NCI-H345 (cell line): ENCODE data around the gene UNC5CL.

Source experiments
- DNase-seq: peaks from one replicate; lab custom pipeline; 2025; lab: John Stamatoyannopoulos, UW

UNC5CL gene, protein sequence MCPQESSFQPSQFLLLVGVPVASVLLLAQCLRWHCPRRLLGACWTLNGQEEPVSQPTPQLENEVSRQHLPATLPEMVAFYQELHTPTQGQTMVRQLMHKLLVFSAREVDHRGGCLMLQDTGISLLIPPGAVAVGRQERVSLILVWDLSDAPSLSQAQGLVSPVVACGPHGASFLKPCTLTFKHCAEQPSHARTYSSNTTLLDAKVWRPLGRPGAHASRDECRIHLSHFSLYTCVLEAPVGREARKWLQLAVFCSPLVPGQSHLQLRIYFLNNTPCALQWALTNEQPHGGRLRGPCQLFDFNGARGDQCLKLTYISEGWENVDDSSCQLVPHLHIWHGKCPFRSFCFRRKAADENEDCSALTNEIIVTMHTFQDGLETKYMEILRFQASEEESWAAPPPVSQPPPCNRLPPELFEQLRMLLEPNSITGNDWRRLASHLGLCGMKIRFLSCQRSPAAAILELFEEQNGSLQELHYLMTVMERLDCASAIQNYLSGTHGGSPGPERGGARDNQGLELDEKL

DNA sequence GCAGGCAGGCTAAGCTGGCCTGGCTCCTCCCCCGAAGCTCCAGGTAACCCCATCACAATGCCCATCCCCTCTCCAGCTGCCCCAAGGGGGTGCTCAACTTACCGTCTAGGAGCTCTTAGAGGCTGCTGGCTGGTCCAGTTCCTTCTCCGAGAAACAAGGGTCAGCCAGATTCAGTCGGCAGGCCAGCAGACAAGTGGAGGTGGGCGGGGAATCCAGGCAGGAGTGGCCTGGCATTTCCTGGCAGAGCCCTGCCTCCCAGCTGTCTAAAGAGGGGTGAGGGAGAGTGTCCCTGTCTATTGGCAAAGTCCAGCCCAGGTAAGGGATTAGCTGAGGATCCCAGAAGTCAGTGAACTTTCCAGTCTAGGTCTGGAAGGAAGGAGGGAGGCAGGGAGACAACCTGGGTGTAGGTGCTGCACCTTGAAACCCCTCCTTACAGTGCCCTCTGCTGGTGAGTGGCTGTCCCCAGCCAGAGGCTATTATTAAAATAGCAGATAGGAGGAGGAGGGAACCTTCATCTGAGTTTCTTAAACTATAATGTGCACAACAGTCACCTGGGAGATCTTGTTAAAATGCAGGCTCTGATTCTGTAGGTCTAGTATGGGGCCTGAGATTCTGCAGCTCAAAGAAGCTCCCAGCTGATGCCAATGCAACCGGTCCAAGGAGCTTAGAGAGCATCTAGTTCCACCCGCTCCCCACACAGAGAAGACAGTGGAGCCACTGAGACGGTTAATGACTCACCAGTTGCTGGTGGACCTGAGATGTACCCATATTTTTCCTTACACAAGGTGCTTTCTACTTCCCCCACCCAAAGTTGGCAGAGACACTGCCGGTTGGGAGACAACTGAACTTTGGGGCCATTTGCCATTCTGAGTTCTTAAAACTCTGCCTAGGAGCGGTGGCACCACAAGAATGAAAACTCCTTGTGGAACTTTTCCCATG is at the start of gene UNC5CL:
UNC5CL (minus strand) TSS at position 162 of the 939 bp plus-strand sequence. CDS start 4,147 bp downstream, outside the sequence.
- peak; percentile 33 for DNase-seq

DNA sequence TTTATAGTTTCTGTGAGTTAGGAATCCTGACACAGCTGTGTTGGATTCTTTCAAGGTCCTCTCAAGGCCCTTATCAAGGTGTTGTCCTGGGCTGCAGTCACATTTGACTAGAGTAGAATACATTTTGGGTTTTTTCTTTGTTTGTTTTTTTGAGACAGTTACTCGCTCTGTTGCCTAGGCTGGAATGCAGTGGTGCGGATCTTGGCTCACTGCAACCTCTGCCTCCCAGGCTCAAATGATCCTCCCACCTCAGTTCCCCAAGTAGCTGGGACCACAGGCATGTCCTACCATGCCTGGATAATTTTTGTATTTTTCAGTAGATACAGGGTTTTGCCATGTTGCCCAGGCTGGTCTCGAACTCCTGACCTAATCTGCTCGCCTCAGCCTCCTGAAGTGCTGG is 49.4 kb upstream of the UNC5CL start:
- no peak for DNase-seq

DNA sequence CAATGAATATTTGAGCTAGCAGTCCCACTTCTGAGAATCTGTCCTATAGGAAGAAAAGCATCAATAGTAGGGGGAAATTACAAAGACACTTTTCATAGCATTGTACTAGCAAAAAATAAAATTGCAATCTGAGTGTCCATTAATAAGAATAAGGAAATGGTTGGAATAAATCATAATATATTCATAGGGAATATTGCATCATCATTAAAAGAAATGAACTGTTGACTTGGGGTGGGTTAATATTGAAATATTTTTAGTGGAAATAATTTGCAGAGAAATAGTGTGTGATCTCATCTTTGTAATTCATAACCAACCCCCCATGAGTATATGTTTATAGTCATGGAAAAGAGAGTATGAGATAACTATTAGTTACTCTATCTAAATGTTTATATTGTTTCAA is 46.2 kb upstream of the UNC5CL start:
- no peak for DNase-seq

DNA sequence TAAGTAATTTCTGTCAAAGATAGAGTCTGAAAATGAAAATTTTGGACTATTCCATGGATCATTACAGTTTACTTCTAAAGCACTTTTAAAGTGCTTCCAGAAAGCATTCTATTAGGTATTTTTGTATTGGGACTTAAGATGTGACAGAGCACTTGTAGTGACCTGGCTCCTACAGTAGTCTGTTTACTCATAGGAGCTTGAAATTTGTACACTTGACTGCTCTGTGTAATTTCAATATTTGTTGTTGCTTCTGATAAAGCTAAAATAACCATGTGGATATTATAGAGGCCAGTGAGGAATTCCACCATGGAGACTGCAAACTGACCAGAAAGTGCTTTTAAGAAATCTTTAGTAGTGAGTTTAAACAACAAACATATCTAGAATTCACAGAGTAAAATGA is 44.1 kb upstream of the UNC5CL start:
- DNase-seq, result no peak

DNA sequence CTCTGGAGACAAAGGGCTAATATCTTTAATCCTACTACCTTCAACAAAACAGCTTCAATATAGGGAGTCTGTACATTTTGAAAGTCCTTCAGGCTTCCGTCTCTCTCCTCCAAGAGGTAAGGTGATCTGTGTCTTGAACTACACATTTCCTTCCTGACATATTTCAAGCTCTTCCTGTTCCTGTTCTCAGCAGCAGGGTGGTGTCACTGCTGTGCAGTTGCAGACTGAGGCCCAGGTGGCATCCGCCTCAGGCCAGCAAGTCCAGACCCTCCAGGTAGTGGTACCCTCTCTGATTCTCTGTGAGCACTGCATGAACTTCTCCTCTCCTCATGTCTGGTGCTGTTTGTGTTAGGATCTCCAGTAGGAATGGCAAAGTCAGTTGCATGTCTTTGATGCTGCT is 41.6 kb upstream of the UNC5CL start:
- DNase-seq, result no peak

DNA sequence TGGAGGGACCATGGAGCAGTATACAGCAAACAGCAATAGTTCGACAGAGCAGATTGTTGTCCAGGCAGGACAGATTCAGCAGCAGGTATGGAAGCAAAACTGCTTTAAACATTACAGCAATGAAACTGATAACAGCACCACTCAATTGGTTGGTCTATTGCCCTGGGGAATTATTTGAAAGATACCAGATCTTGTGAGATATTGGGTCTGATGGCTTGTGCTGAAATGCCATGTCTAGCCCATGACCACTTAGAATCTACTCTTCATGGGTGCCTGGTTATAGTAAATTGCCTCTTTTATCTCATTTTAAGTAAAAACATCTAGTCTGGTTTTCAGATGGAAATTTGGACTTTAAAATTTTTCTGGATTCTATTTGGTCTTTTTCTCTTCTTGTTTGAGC is 40.1 kb upstream of the UNC5CL start:
- DNase-seq, result no peak

DNA sequence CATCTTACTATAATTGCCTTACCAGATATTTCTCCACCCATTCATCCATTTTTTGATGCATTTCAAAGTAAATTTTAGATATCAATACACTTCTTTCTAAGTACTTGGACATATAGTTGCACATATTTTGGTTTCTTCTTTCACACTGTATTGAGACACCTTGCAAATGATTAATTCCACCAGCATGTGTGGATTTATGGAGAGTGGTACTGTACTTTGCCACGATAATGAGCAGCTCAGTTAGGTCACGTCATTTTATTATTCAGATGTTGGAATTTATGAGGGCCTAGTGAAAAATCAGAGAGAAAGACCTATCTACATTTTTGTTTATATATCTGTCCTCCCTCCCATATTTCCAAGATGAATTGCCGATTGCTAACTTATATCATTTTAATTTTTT is 39.1 kb upstream of the UNC5CL start:
- no peak for DNase-seq

DNA sequence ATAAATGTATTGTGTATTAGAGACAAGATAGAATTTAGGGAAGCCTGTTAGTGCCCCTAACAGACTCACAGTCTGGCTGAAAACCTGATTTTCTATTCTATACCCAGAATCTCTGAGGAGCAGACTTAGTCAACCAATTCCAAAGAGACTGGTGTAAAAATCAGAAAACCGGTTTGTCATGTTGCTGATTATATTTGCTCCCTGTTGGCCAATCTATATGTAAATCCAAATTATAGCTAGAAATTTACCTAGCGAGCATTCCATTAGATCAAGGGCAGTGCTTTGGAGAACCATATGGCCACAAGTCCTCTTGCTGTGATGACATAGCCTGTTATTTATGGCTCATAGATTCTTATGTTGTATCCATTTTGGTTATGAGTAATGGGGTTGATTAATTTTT is 38.5 kb upstream of the UNC5CL start:
- no peak for DNase-seq

DNA sequence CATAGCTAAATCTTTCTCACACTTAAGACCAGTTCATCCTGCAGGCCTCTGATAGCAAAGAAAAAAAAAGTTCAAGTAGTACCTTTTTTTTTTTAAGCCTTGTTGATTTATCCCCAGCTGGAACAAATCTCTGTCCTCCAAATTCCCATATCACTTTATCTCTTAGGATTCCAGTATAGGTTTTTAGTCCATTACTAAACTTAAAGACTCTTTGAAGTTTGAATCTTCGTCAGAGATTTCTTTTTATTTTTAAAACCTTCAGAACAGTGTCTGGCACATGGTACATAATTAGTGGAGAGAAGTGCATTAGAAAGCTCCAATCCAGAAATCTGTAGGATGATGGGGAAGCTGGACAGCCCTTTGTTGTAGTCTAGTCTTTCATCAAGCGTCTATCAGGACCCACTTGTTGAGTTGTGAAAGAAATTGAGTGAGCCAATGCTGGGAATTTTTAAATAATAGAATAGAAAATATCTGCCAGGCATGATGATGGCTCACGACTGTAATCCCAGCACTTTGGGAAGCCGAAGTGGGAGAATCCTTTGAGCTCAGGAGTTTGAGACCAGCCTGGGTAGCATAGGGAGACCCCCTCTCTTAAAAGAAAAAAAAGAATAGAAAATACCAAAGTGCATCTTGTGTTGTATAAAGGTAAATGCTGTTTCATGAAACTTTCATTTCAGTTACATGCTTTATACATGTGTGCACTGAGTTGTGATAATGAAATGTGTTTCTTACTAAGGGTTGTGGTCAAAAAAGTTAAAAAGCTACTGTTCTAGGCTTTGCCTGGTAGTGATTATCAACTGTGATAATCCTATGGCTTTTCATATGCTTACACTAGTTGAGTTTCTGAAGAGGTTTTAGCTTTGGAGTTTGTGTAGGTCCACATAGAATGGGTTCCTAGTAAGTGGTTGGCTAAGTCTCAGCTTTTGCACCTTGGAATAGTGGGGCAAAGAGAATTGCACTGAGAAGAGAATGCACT is 36.9 kb upstream of the UNC5CL start:
- DNase-seq, result no peak

DNA sequence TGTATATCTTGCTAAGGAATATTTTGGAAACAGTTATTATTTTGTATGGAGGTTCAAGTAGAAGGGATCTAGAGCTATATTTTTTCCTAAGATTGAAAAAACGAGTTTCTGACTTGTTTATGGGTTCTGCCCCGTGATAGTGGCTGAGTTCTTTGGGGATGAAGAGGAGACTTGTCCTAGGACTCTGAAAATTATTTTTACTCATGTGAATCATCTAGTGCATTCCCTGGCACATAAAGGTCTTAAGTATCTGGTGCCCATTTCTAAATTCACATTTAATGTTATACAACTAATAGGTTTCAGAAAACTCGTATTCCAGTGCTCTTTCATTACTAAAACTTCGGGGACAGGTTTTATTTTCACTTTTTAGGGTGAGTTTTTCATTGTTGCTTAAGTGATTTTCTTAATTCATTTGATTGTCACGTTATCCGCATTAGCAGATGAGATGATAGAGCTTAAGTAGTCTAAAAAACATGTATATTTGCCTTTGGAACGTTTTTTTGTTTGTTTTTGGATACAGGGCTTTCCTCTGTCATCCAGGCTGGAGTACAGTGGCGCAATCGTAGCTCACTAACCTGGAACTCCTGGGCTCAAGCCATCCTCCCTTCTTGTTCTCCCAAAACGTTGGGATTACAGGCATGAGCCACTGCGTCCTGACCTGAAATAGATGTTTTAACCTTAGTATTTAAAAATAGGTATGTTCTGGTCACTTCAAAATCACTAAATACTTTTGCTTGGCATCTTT is 35.8 kb upstream of the UNC5CL start:
- no peak for DNase-seq

DNA sequence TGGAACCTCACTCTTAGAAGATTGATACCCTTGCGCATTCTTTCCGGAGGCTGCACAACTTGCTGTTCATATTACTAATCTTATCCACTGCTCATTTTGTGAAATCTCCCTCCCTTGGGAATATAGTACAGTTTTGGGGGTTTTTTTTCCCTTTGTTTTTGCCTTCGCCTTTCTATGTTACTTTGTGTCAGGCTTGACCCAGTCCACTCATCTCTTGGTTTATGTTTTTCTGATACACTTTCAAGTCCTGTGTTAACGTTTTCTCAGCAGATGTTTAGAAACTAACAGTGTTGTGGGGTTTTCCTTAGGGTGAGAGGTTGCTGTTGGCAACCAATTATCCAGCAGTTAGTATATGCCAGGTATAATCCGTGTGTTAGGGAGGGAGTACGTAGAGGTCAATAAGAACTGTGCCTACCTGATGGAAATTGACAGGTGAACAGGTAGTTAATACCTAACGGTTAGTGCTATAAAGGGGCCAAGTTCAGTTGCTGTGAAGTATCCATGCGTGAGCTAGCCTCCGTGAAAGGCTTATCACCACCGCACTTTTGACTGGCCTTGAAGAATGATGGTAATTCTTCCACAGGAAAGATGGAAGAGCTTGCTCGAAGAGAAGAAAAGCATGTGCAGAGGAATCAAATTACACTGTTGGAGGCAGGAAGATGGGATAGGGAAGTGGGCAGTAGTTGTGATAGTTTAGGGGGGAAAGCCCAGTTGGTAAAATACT is 35.1 kb upstream of the UNC5CL start:
- DNase-seq, result no peak

DNA sequence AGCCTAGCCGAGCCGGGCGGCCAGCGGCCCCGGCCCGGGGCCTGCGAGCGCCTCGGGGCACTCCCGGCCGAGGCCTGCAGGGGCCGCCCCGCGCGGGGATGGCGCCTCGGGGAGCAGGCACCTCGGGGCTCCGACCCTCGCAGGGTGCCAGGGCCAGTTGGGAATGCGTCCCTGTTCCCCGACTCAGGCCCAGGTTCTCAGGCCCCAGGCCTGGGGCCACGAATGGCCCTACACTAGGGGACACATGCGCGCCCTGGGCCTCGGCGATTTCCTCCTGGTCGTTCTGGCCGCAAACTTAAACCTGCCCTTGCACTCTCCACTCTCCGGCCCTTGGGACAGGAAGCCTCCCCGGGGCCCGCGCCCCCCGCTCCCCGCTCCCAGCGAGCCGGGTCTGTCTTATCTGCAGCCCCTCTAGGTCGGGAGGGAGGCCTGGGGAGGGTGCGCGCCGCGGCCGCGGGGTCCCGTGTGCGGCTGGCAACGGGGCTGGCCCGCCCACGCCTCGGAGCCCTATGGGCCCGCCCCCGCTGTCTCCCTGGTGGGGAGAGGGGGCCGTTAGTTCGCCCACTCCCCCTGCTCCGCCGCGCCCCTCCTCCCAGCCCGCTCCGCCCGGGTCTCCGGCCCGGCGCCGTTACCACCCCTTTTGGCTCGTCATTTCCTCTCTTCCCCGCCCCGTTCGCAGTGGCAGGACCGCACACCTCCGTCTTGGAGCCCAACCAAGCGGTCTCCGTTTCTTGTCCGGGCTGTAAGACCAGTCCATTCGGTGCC is 34.4 kb upstream of the UNC5CL start:
- peak; percentile 79 for DNase-seq

DNA sequence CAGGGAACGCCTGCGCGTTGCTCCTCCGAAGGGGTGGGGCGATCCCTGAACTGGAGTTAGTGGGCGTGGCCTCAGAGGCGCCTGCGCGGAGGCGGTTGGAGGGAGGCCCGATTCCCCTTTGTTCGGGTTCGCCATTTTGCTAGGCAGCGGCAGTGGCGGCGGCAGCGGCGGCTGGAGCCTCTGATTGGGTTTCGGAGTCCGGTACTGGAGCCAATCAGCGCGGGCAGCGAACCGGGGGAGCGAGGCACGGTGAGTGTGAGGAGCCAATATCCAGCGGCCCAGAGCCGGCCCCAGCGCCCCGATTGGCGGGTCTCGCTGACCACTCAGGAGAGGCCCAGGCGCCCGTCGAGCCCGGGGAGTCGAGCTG is 33.8 kb upstream of the UNC5CL start, which contains the start of gene NFYA:
NFYA (plus strand) TSS at position 139 of the 367 bp plus-strand sequence. CDS start 6,116 bp downstream, outside the sequence.
- DNase-seq, result no peak

DNA sequence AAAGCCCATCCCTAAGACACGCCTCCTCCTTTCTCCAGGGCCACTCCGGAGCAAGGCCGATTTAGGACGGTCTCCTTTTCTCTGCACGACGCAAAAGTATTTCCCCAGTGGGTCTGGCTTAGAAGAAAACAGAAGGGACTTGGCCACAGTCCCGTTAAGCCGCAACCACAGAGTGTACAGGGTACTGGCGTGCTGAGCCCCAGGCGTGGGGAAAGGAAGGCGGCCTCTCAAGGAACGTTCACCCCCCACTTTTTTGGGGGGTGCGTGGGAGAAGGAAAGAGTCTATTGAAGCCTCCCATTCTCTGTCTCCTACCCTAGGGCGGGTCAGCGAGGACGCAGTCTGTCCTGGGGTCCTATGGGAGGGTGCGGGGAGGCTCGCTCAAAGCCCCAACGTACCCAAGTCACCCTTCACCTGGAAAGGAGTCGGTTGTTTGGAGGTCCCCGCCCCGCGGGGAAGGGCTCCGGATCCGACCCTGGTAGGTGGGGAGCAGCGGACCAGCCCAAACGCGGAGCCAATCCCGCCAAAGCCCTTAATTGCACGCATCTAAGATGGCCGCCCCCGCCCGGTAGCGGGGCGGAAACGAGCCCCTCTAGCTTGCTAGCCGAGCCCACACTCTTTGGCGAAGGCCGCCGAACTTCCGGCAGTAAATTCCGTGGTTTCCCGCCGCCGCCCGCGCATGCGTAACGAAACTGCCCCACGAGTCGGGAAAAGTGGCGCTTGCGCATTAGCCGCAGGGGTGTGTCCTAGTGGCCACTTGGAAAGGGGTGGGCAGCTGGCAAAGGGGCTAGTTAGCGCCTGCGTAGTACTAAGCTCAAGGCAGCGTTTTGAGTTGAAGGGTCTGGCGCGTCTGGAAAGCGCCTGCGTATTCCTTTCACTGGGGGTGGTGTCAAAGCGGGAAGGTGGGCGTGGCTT is 33.2 kb upstream of the UNC5CL start, which contains the start of gene OARD1:
OARD1 (minus strand) TSS at position 434 of the 913 bp plus-strand sequence. CDS start 722 bp downstream, outside the sequence.
- peak; percentile 100 for DNase-seq

DNA sequence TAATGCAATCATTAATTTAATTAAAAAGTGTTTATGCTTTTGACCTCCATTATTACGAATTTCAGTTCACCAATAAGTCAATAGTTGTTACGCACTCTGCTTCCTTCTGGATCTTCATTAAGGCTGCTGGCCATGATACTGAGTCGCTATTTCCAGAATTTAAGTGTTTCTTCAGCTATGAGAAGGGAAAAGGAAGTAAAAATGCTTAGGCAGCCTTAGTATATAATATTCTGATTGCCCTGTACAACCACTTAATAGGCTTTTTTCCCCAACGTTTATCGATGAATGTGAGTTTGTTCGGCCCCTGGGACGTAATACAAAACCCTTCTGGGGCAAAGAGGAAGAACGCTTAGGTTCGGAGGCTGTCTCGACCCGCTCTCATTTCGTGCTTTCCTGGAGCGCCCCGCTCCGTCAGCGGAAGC is 32.5 kb upstream of the UNC5CL start:
- DNase-seq, result no peak

DNA sequence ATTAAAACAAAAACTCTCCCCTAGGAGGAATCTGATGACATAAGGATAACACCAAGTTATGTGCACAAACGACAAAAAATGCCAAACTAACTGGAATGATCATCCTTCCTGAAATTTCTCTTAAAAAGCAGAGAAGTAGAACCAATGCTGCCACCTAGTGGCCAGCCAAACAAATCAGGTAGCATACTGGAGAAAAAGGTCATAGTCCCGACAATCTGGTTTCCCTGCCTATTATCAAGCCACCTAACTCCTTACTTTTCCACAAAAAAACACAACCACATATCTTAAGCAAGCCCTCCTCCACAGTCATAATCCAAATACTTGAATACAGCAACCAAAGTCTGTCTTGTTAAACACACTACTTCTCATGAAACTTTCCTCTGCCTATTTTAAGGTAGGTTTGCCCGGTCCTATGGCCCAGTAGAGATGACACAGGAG is 27.9 kb upstream of the UNC5CL start:
- DNase-seq, result peak; percentile 78

DNA sequence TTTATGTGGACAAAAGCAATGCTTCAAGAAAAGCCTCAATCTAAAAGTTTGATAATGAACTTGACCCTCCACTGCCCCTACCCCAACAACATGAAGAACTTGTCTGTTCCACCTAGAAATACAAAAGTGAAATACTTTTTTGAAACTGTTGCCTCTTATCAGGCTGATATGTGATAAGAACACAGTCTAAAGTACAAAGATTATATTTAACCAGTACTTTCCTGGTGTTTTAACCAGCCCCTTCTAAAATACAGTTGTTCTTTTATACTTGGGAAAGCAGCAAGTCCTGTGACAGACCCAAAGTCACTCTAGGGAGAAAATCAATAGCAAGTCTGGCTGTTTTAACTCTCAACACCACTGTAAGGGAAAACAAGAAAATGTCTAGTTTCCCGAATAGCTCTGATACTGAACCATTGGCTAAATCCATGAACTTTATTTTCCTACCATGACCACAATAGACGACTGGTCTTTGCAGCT is 26.6 kb upstream of the UNC5CL start:
- DNase-seq, result no peak

DNA sequence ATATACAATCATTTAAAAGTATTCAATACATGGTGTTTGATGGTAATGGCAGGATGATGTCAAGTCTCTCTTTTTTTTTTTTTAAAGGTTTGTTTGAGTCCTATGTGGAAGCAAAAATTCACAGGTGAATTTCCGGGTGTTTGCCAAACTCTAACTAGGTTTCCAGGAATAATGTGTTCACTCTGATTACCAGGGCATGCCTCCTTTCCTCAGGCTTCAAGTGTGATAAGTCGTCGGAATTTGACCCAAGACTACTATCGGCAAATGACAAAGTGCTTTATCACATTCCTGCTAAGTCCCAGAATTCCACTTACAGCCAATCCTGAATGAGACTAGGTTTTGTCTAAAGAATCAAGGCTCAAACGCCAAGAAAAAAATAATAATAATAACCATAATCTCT is 25.8 kb upstream of the UNC5CL start:
- no peak for DNase-seq
